ENCODE results near the gene P2RX1.
A peak's percentile ranks its signal among the peaks of the same experiment; 100 is the strongest.

Gene P2RX1

DNA sequence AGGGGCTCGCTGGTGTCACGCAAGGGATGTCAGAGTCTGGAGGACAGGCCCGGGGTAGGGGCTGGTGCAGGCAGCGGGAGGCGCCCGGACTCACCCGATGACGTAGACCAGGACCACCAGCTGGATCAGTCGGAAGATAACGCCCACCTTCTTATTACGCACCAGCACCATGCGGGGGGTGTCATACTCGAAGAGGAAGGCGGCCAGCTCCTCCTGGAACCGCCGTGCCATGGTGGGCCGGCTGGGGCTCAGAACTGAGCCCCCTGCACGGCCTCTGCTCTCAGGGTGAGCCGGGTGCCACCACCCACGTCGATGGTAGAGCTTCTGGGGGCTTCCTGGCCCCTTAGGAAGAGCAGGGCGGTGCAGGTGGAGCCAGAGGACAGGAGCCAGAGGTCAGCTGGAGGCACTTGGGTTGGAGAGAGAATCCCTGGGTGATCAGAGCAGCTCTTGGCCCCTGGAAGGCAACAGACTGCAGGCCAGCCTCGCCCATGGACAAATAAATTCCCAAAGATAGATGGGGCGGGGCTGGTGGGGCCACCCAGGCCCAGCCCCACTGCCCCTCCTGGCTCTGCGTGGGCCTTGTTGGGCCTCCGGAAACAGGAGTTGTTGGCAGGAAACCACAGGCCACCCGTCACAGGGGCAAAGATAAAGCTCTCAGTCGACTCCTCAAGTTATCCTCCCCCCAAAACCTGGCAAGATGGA lies at the start of gene P2RX1:
TSS of gene P2RX1 (minus strand) at position 471 of the 702 bp plus-strand sequence. CDS start at position 231, 240 bp downstream.
- DNase-seq (ENCODE audit: low read depth in 2 of 2) = no peak

GRCh38 chr17:3965118-3965800 lies 49.0 kb upstream of the P2RX1 start:
- peak; percentile 43 to 45 for DNase-seq (ENCODE audit: low read depth in 2 of 2)

DNA sequence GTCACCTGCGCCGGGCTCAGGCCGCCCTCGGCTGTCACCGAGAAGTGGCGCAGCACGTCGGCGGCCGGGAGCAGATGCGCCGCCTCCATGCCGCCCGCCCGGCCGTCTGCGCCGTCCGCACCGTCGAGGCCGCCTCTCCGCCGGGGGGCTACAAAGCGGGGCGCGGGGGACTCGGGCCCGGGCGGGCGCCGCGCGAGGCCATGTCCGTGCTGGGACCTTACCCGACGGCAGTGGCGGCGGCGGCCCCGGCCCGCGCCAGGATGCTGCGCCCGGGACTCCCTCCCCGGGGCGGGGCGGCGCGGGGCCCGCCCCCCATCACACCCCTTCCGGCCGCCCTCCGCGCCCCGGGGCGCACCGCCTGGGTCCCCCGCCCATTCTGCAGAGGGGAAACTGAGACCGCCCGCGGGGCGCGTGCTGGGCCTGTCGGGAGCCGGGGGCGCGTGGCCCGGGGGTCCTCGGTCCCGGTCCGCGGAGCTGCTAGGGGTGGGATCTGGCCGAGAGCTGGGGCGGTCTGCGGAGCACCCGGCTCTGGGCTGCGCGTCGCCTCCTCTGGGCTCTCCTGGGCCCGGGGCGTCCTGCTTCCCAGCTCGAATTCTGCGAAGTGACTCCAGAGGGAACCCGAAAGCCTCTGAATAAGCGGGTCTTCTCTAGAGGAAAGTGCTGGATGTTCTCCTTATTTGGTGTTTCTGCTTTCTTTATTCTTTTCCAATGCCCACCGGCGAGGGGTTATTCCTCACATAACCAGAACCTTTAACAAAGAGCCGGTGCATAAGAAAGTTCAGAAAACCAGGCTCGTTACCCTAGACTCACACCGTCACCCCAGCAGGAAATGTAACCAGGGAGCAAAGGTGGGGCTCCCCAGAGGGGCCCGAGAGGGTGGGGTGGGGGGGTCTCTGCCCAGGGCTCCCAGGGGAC lies 48.2 kb upstream of the P2RX1 start, which contains the start of gene ATP2A3:
TSS of gene ATP2A3 (minus strand) at position 235 of the 915 bp plus-strand sequence. CDS start at position 89, 146 bp downstream.
- DNase-seq (ENCODE audit: low read depth in 2 of 2) = peak; percentile 44 to 47

GRCh38 chr17:3963237-3964201 lies 47.3 kb upstream of the P2RX1 start:
- DNase-seq (ENCODE audit: low read depth in 2 of 2) = peak; percentile 43 to 49

GRCh38 chr17:3962965-3963236 lies 46.6 kb upstream of the P2RX1 start:
- no peak for DNase-seq (ENCODE audit: low read depth in 2 of 2)

GRCh38 chr17:3962217-3962964 lies 46.1 kb upstream of the P2RX1 start:
- DNase-seq (ENCODE audit: low read depth in 2 of 2) = no peak

DNA sequence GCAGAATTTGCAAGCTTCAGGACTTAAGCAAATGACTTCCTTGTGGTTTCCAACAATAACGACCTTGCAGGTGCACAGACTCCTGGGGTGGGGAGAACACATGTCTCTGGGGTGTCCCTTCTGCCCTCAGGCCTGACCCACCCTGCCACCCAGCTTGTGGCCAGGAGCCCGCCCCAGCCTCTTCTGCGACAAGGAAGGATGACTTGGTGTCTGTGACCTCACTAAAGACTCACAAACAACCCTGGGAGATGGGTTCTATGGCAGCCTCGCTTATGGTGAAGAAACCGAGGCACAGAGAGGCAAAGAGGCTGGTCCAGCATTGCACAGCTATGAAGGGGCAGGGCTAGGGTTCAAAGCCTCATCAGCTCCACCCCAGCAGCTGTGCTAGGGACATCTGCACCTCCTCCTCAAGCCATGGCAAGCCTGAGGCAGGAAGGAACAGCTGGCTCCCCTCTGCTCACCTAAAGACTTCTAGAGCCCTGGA lies 45.3 kb upstream of the P2RX1 start:
- DNase-seq (ENCODE audit: low read depth in 2 of 2) = no peak

DNA sequence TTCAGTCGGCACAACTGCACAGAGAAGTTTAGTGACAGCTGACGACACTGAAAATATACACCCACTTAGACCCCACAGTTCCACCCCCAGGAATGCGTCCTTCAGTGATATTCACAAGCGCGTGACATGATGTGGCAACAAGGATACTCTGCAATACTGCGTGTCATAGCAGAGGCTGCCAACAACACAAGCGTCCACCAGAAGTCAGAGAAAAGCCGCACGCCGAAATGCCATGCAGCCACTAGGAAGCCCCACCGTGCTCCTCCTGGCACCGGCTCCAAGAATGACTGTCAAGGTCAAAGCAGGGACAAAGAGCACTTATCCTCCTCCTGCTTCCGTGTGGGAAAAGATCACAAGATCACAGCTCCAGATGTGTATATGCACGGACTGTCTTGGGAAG lies 44.5 kb upstream of the P2RX1 start:
- no peak for DNase-seq (ENCODE audit: low read depth in 2 of 2)

DNA sequence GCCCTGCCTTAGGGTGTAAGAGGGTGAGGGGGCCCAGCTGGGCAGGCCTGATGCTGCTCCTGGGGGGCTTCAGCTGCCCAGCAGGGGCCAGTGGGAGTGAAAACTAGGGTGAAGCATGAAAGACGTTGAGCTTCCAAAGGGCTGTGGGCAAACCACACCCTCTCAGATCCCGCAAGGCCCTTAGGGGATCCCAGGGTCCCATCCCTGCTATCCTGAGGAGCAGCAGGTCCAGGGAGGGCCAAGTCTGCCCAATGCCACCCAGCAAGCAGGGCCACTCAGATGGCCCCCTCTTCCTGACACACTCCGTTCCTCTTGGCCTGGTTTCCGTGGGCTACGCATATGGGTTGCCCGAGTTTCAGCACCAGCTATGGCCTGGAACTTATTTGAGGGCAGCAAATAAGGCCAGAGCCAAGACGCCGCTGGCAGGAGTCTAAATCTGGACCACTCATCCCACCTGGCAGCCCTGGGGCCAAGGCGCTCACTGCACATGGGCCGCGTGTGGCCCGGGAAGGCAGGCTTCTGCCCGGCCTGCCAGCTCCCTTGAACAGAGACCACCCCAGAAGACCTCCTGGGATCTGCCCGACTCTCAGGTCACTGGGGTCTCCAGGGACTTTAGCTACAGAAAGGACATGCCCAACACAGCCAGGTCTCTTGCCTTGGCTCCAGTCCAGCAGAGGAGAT lies 43.8 kb upstream of the P2RX1 start:
- DNase-seq (ENCODE audit: low read depth in 2 of 2) = no peak

- DNase-seq (ENCODE audit: low read depth in 2 of 2) = no peak
These were observed 43.1 kb upstream of the P2RX1 start for GRCh38 chr17:3959295-3959899.

DNA sequence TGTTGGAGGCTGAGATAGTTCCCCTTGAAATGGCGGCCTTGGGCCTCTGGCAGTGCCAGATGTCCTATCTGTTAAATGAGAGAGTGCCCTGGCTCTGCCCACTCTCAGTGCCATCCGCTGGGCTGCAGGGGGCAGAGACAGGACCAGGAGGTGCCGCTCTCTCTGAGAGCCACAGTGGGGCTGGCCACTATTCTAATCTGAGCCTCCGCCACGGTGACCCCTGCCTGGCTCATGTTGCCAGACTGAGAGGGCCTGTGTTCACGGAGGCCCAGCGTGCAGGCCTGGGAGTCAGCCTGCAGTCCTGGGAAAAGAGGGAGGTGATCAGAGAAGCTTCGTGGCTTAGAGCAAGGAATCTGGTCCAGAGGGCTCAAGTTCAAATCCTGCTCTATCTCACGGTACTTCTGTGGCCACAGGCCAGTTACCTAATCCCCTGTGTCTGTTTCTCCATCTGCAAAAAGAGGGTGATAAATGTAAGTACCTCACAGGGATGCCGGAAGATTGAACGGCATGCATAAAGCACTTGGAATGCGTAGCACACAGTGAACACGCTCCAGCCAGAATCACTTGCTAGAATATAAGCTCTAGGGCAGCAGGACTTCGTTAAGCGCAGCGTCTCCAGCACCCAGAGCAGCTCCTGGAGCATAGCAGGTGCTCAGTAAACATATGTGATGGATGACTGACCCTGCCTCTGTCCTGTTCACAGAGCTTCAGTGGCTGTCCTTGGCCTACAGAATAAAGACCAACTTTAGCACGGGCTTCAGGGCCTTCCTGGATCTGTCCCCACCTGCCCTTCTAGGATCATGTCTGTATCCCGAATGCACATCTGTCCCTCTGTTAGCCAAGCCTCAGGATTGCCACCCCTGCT lies 41.7 kb upstream of the P2RX1 start:
- no peak for DNase-seq (ENCODE audit: low read depth in 2 of 2)

DNA sequence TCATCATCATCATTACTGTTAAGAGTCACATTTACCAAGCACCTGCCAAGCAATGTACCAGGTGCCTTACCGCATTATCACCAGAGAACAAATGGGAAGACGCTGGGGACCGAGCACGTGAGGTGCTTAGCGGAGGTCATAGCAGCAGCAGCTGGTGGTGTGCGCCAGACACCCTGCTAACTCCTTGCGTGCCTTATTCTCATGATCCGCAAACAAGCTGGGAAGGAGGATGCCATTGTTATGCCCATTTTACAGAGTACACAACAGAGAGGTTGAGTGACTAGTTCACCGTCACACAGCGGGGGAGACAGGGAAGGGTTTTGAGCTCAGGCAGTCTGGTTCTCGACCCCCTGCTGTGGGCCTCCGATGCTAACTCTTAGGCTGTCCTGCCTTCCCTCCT lies 40.7 kb upstream of the P2RX1 start:
- DNase-seq (ENCODE audit: low read depth in 2 of 2) = no peak

GRCh38 chr17:3956327-3956957 lies 40.2 kb upstream of the P2RX1 start:
- DNase-seq (ENCODE audit: low read depth in 2 of 2) = no peak

DNA sequence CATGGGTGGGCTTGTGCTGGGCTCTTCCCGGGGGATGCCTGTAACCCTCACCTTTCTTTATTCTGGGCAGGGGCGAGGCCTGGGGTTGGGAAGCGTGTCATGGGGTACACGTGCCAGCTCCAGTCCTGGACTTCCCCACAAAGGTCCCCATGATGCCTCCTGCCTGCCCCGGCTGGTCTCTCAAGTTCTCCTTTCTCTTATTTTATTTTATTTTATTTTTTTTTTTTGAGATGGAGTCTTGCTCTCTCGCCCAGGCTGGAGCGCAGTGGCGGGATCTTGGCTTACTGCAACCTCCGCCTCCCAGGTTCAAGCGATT lies 39.4 kb upstream of the P2RX1 start:
- no peak for DNase-seq (ENCODE audit: low read depth in 2 of 2)

DNA sequence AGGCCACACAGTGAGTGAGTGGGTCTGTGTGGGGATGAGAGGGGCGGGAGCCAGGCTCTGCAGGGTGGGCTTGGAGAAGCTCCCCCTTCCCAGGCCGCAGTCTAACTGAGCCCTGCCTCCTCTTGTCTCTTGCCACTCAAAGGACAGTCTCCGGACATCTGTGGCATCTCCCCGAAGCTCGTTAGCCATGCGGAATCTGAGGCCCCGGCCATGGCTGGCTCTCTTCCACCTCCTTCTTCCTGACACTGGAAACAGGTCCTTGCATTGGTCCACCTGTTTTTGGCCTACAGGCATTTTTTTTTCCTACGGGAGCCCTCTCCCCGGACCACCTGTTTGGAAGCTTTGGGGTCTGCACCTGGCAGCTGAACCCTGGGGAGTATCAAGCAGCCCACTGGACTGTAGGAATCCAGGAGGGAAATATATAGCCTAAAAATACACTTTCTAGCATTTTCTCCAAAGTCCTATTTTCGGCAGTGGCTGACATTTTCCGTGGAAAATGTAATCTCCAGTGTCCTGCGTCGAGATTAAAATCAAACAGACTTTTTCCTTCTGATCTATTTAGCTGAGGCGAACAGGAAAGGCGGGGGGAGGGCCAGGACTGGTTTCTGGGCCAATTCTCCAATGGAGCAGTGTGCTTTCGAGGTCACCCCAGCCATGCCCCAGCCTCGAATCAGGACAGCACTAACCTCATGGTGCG lies 38.9 kb upstream of the P2RX1 start:
- DNase-seq (ENCODE audit: low read depth in 2 of 2) = no peak

- no peak for DNase-seq (ENCODE audit: low read depth in 2 of 2)
These were observed 37.8 kb upstream of the P2RX1 start for GRCh38 chr17:3954086-3954485.

- no peak for DNase-seq (ENCODE audit: low read depth in 2 of 2)
These were observed 37.3 kb upstream of the P2RX1 start for GRCh38 chr17:3953542-3953941.

GRCh38 chr17:3952186-3952585 lies 35.9 kb upstream of the P2RX1 start:
- no peak for DNase-seq (ENCODE audit: low read depth in 2 of 2)
